GM18870 (cell line): ENCODE data around the gene C19orf67.

Experiments
- ATAC-seq: cut with Tn5 transposase; IDR thresholded peaks from one replicate; pipeline ENCODE4 v1.9.1; 2021; ENCODE audit warnings: moderate library complexity; ENCODE audit not compliant: unreplicated experiment

C19orf67 gene

DNA sequence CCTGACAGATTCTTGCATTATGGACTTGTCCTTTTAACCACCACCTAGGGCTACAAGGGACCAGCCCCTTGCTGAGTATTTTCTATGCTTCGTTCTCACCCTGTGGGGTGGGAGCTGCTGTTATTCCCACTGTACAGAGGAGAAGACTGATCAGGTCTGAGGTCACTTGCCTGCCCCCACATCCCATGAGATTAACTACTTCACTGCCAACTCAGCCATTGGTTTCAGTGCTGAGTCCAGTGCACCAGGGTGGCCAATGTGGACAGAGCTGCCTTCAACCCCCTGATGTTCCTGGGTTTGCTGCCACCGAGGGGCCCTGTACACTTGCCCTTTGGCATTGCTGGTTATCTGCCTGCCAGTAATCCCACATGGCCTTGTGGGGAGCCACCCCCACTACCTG is 25.1 kb upstream of the C19orf67 start:
- ATAC-seq = no peak

DNA sequence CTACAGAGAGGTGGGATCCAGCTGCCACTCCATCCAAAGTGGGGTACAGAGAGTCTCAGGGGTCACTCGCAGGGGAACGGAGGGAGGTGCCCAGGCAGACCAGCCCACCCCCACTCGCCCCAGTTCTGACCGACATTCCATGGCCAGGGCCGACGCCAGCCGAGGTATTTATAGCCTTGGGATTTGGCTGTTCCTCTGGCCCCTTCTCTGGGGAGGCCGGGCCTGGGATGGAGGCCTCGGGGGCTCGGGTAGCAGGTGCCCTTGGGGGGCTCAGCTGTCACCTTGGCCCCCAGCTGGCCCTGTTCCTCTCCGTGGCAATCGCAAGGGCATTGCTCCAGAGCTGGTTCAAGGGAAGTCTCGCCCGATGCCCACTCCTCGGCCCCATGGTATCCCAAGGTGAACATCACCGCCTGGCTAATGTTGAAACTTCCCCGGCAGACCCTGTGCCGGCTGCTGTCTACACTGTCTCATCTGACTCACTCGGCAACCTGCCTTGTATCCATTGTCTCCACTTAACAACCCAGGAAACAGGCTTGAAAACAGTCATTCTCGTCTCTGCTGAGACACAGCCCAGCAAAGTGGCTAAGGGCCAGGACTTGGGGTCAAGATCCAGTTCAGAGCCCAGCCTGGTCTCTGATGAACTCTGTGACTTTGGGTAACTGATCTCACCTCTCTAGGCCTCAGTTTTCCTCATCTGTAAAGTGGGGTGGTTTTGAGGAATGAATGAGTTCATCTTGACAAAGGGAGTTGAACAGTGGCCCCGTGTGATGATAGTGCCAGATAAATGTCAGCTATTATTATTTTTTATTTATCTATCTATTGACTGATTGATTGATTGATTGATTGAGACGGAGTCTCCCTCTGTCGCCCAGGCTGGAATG is 22.2 kb upstream of the C19orf67 start:
- ATAC-seq = no peak

DNA sequence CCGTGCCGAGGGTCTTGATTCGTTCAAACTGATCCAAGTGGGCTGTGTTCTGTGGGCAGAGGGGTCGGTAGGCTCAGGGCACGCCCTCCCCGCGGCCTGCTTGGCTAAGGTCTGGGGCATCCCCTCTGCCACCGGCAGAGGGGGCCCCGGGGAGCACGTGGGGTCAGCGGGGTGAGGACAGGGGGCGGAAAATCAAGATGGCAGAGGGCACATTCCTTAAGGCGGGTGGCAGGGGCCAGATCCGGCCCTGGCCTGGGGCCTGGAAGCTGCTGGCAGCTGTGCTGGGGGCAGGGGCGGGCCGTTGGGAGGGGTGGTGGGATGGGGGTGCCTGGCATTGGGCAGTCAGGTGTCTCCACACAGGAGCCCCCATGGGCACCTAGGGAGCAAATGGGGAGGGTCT is 21.3 kb upstream of the C19orf67 start:
- no peak for ATAC-seq

DNA sequence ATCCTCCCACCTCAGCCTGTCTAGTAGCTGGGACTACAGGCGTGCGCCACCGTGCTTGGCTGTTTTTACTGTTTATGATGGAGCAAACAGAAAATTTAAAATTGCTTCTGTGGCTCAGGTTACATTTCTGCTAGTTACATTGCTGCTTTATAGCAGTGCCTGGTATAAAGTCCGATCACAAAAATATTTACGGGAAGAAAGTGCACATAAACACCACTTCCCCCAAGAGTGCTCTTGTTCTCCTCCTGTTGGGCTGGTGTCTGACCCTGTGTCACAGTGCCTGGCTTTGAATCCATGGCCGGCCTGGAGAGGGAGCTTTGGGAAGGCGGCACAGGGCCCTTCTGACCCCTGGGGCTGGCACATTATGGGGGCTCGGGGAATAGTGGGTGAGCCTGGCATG is 20.1 kb upstream of the C19orf67 start:
- ATAC-seq = no peak

DNA sequence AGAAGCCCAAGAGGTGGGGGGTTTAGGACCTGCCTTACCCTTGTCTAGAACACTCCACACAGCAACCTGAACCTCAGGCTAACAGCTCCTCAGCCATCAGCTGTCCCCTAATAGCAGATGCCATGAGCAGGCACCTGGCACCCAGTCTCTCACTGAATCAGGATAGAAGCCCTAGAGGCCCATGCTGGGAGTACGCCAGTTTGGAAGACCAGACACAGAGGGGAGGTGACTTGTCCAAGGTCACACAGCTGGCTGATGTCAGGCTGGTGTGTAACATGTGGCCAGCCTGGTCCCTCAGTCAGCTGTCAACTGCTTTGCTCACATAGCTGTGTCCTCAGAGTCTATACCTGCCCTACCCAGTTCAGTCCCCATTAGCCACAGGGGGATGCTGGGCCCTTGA is 17.7 kb upstream of the C19orf67 start:
- no peak for ATAC-seq

DNA sequence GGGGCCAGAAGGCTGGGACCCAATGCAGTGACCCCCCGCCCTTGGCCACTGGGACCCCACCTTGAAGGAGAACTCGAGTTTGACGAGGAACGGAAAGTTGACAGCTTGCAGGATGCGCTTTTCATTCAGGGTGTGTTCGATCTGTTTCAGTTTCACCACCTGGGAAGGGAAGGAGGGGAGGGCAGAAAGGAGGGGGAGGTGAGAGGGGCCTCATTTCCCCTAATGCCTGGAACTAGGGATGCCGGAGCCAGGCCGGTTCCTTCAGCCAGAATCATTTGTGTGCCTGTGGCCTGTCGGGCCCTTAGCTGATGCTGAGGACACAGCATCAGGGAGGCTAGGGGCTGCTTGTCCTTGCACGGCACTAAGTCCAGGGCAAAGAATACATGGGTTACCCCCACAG is 17.2 kb upstream of the C19orf67 start:
- ATAC-seq = no peak

DNA sequence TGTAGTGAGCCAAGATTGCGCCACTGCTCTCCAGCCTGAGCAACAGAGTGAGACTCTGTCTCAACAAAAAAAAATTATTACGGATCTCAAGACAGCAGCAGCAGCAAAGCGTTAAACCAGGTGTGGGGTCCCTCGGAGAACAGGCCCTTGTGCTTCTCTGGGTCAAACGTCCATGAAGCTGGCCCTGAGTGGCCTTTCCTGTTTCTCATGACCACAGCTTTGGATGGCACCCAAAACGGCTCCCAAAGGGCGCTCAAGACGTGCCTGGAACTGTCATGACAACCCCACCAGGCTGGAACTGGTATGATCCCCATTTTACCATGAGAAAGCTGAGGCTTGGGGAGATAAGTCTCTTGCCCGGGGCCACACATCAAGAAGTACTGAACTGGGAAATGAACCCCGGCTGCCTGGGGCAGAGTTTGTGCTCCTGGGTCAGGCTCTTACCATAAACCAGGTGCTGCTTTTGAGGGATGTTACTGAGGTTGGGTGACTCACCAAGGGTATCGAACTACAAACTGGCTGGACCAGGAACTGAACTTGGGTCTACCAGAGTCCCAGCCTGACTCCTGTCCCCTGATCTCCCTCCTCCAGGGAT is 16.6 kb upstream of the C19orf67 start:
- no peak for ATAC-seq

DNA sequence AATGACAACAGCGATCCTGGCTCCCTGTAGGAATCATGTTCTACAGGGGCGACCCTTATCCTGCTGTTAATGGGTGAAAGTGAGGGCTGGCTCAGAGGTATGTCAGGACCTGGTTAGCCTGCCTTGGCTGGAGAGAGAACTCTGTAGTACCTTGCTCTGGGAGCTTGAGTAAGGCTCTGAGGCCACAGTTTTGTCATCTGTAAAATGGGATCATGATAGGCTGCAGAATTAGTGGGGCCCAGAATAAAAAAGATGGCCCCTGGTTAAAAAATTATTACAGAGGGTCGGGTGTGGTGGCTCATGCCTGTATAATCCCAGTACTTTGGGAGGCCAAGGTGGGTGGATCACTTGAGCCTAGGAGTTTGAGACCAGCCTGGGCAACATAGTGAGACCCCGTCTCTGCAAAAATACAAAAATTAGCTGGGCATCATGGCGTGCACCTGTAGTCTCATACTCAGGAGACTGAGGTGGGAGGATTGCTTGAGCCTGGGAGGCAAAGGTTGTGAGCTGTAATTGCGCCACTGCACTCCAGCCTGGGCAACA is 15.5 kb upstream of the C19orf67 start:
- ATAC-seq = no peak

DNA sequence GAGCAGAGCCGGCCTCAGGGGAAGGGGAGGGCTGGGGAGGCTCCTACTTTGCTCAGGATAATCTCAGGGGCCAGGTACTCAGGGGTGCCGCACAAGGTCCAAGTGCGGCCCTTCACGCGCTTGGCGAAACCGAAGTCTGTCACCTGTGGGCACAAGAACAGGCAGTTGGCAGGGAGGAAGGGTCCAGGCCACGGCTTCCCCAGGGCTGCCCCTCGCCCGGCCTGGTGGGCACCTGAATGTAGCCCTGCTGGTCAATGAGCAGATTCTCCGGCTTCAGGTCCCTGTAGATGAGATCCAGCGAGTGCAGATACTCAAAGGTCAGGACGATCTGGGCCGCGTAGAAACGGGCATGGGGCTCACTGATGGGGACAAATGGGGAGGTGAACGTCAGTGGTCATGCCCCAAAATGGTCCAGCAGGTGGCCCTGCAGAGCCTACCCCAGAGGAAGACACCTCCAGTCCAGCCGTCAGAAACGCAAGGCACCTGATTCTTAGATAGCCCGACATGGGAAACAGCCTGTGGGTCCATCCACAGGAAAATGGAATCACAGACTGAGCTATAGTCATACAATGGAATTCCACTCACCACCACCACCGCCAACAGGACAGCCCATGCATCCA is 12.1 kb upstream of the C19orf67 start:
- no peak for ATAC-seq

DNA sequence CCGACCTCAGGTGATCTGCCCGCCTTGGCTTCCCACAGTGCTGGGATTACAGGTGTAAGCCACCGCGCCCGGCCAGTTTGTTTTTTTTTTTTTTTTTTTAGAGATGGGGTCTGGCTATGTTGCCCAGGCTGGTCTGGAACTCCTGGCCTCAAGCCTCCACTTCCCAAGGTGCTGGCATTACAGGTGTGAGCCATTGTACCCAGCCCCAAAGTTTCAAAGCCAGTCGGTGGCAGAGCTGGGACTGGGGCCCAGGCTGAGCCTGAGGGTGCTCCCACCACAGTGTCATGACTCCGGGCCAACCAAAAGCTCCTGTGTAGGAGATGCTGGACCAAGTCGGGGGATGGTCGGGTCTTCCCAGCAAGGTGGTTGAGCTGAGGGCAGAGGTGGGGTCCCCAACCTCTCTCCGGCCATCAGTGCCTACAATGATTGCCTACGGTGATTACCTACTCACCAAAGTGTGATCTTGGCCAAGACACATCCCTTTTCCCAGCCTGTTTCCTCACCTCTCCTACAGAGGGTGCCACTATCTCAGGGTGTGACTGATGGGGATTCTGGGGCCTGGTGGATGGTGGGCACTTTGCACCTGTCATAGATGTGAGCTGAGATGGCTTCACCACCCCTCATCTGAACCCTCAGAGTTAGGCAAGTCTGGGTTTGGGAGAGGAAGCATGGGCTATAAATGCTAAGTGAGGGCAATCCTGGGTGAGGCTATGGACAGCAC is 10.8 kb upstream of the C19orf67 start:
- ATAC-seq = no peak

DNA sequence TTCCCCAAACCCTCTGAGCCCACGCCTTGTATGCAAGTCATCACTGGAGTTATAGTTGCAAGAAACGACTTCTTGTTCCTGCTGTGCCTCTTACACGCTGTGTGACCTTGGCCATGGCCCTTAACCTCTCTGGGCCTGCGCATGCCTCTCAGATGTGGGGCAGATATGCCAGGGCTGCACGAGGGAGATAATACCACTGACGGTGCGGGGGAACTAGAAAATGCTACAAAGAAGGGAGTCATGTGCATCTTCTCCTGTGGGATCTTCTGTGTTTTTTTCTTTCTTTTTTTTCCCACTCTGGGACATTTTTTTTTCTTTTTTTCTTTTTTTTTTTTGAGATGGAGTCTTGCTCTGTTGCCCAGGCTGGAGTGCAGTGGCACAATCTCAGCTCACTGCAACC is 9.3 kb upstream of the C19orf67 start:
- no peak for ATAC-seq

DNA sequence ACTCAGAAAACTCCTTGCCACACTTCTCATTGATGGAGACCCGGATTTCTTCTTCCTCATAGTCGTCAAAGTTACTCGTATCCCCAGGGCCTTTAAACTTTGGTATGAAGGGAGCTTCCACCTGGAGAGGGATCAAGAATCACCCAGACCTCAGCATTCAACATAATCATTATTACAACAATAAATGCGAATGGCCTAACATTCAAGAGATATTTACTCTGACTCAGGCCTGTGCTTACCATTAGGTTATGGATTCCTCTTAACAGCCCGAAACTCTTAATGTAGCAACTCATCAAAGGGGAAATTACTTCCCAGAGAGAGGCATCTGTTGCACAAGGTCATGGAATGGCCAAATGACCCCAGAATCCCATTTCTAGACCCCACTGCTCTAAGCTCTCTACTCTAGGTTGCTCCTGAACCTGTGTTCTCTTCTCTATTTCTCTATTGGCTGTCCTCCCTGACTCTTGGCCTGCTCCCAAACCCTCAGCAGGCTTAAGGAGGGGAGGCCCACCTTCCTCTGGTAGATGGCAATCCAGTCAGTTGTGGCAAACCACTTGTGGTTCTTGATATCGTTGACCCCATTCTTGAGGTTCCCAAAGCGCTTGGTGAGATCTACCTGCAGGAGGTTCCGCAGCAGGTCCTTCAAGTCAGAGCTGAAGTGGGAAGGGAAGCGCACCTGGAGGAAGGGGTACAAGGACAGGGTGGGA is 7.7 kb upstream of the C19orf67 start:
- no peak for ATAC-seq

DNA sequence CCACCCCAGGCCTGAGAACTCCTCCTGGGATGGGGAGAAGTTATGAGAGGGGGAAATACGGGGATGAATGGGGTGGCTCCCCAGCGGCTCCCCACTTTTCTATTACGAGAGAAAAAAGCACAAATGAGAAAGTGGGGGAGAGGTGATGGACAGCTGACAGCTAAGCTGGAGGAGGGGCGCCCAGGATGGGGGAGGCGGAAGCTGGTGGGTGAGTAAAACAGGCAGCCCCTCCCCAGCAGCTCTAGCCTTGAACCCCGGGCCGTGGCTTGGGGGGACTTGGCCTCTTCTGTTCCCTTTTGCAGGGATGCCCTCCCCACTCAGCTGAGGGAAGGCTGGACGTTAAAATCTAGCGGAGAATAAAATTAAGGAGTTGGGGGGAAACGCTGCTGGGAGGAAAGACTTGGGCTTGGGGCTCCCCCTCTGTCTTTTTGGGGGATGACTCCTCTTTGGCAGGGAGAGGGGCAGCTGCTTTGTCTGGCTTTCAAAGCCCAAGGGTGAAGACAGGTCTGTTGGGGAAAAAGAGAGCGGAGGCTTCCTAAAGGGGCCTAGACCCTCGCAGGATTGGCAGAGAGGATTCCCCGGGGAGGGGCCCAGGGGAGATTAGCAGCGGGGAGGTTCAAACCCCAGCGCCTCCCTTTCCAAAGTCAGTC is 6.4 kb upstream of the C19orf67 start:
- no peak for ATAC-seq

DNA sequence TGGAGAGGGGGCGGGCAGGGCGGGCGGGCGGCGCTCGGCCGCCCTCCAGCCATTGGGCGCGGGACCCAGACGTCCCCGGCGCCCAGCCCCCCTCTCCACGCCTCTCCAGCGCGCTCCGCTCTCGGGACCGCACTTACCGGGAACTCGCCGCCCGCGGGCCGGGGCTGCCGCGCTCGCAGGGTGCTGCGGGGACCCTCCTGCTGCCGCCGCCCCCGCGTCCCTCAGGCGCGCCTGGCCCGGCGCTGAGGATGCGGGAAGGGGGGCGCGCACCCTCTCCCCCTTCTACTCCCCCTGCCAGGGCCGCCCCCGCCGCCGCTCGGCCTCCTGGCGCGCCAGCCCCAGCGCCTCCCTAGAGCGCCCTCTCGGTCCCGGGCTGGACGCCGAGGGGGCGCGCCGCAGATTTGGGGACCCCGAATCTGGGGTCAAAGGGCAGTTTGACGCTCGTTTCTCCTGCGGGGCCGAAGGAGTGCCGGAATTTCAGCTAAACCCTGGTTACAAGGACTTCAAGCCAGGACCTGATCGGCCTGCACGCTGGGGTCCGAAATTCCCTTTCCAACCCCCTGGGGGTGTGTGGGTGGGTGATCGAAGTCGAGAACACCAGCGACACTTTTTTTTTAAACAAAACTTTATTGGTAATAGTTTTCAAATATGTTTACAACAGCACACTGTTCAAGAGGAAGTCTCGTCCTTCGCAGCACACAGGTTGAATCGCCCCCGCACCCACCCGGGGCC is 5.7 kb upstream of the C19orf67 start:
- no peak for ATAC-seq

DNA sequence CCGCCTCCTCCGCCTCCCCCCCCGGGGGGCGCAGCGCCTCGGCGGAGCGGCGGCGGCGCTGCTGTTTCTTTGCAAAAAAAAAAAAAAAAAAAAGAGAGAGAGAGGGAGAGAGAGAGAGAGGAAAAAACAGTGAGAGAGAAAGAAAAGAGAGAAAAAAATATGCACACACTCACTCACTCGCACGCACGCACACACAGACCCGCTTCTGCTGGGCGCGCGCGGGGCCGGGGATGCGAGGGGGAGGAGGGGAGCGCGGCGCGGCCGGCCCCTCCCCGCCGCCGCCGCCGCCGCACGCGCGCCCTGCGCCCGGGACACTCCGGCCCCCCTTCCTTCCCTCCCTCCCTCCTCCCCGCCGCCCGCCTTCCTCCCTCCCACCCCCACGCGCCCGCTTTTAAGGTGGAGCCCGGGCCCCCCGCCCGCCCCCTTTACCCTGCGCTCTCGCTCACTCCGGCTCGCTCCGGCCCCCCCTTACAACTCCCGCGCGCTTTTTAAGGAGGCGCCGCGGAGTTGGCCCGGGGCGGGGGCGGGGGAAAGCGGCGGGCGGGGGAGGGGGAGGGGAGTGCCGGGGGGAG is 5.0 kb upstream of the C19orf67 start, which contains the start of gene SAMD1:
Gene SAMD1 (minus strand): TSS at position 243 of the 572 bp plus-strand sequence.
- ATAC-seq = no peak

DNA sequence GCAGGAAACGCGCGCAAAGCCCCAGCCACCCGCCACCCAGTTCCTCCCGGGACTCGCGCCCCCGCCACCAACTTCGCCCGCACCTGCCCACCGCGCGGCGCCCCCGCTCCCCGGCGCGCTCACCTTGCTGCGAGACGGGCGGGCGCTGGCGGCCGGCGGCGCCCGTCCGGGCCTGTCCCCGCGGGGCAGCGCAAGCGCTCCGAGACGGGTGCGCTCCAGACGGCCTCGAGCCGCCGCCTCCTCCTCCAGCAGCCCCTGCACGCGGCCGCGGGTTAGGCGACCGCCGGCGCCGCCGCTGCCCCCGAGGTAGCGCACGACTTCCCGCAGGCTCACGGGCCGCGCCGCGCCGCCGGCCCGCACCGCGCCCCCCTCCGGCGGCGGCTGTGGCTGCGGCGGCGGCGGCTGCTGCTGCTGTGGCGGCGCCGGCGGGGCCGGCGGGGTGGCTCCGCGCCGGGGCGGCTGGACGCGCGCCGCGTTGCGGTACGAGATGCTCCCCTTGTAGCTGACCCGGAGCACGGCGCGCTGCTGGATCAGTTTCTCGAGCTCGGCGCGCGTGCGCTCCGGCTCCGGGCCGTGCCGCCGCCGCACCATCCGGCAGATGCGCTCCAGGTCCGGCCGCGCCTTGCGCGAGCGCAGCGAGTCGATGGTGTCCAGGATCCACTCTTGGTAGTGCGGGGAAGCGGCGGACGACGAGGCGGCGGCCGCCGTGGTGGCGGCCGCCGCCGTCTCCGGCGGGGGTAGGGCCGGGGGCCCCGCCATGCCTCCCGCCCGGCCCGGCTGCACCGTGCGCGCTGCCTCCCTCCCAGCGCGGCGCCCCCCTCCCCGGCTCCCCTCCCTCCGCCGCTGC is 4.3 kb upstream of the C19orf67 start:
- no peak for ATAC-seq

DNA sequence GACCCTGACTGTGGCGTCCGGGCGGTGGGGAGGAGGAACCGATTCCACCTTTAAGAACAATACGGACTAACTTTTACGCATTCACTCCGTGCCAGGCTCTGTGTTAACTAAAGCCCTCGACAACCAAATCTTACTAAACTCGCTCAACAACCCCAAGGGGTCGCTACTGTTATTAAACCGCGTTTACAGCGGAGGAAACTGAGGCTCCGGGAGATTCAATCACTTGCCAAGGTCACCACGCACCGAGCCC is 3.8 kb upstream of the C19orf67 start:
- ATAC-seq = no peak

DNA sequence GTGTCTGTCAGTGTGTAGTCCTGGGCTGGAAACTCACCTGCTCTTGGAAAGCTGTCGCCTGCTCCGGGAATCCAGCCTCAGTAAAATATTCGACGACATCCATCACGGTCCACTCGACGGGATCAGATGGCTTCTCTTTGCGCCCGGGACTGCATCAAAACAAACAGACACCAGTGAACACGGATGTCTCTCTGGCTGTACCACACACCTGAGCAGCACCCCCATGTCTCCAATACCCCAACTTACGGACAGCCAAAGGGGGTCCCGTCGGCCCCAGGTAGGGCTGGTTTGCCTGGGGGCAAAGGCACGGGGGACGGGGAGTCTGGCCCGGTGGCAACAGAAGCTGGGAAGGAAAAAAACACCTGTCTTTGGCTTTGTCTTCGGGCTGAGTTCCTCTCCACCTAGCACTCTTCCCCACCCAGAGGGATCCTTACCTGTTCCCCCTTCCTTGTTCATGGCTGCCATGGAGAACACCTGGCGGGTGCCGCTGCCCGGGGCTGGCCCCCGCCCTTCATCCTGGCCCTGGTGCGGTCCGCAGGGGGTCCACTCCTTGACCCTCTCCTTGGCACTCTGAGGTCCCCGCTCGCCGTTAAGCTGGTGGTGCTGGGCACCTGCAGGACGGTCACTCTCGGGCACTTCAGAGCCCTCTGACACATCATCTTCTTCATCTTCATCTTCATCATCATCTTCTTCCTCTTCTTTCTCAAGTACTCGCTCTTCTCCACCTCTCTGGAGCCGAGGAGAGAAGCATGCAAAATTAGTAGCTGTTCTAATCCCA is 3.2 kb upstream of the C19orf67 start:
- ATAC-seq = no peak
